HG02759 (cell line): ENCODE data around the gene ADAMTS10.
"Not testable (repeated sequence)": the region's sequence is repeated elsewhere in the genome, so short reads cannot be mapped to it uniquely, and the experiment has no call there.

Experiments used
- ATAC-seq: cut with Tn5 transposase; IDR thresholded peaks from one replicate; pipeline ENCODE4 v1.9.1; 2021; ENCODE audit warnings: mild to moderate bottlenecking, moderate library complexity; ENCODE audit not compliant: unreplicated experiment

The ADAMTS10 gene

DNA sequence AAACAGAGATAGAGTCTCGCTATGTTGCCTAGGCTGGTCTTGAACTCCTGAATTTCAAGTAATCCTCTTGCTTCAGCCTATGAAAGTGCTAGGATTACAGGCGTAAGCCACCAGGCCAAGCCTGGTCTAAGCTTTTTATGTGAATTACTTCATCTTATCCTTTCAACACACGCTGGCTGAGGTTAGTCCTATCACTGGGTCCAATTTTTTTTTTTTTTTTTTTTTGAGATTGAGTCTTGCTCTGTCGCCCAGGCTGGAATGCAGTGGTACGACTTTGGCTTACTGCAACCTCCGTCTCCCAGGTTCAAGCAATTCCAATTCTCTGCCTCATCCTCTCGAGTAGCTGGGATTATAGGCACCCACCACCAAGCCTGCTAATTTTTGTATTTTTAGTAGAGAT, 43.7 kb downstream of the ADAMTS10 start:
- ATAC-seq, result no peak

DNA sequence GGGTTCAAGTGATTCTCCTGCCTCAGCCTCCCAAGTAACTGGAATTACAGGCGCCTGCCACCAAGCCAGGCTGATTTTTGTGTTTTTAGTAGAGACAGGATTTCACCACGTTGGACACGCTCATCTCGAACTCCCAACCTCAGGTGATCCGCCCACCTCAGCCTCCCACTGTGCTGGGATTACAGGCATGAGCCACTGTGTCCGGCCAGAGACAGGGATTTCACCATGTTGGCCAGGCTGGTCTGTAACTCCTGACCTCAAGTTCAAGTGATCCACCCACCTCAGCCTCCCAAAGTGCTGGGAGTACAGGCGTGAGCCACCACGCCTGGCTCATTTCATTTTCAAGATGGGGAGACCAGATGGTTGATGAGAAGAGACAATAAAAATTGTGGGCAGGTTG, 45.6 kb downstream of the ADAMTS10 start:
- ATAC-seq, result not testable (repeated sequence)

DNA sequence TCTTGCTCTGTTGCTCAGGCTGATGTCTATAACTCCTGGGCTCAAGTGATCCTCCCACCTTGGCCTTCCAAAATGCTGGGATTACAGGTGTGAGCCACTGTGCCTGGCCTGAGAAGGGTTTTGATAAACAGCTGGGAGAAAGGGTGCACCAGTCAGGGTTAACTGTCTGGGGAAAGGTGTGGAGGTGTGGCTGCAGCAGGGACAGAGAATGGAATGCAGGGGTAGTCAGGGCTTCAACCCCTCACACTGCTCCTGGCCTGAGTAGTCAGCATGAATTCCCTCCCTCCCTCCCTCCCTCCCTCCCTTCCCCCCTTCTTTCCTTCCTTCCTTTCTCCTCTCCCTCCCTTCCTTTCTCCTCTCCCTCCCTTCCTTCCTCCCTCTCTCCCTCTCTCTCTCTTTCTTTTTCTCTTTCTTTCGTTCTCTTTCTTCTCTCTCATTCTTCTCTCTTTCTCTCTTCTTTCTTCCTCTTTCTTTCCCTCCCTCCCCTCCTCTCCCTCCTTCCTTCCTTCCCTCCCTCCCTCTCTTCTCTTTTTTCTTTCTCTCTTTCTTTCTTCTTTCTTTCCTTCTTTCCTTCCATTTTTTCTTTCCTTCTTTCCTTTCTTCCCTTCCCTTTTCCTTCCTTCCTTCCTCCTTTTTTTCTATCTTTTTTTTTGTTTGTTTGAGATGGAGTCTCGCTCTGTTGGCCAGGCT, 49.3 kb downstream of the ADAMTS10 start:
- no peak for ATAC-seq

DNA sequence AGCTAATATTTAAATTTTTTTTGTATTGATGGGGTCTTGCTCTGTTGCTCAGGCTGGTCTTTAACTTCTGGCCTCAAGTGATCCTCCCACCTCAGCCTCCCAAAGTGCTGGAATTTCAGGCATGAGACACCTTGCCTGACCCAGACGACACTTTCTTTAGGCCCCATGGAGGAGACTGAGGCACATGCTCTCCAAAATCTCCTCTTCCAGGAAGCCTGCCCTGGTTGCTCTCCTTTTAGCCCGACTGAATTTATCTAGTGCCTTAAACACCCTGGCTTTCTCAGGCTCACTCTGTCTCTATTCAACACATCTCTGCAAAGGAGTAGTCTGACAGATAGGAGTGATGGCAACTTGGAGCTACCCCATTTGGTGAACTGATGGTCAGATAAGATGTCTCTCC, 52.2 kb downstream of the ADAMTS10 start:
- no peak for ATAC-seq

DNA sequence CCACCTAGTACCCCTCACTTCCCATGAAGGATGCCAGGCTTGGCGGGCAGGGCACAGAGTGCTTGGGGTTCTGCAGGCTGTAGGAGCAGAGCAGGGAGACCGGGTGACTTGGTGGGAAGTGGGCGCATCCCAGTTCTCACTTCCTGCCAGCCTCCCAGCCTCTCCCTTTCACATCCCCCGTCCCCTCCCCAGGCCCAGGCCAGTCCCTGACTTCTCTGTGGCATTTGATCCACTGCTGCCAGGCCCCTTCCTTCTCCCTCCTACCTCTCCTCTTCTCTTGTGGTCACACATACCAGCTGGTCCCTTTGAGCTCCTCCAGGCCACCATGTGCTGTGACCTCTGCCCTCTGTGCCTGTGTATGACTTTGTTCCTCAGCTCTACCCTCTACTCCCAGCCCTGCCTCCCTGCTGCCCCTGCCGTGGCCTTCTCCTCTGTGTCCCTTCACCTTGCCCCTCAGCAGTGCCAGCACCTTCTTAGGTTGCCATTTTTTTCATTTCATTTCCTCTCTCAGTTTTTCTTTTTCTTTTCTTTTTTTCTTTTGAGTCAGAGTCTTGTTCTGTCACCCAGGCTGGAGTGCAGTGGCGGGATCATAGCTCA, 52.8 kb downstream of the ADAMTS10 start:
- no peak for ATAC-seq

DNA sequence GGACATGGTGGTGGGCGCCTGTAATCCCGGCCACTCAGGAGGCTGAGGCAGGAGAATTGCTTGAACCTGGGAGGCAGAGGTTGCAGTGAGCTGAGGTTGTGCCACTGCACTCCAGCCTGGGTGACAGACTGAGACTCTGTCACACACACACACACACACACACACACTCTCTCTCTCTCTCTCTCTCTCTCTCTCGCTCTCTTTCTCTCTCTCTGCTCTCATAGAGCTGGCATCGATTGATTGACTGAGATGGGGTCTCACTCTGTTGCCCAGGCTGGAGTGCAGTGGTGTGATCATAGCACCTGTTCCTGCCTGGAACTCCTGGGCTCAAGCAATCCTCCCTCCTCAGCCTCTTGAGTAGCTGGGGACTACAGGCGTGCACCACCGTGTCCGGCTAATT, 56.8 kb downstream of the ADAMTS10 start:
- not testable (repeated sequence) for ATAC-seq

DNA sequence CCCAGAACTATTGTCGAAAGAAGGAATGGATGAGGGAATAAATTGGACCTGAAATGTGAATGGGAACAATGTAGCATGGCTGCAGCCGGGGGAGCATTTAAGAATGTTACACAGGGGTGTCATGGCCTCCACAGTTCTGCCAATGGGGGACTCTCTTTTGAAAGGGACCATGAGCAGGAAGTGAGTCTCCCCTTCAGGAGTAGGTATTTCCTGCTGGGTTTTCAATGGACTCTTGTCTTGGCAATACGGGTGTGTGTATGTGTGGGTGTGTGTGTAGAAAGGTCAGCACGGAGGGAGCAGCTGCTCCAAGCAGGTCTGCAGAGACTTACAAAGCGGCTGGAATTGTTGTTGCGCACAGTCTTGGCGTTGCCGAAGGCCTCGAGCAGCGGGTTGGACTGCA, 57.7 kb downstream of the ADAMTS10 start:
- ATAC-seq, result no peak

DNA sequence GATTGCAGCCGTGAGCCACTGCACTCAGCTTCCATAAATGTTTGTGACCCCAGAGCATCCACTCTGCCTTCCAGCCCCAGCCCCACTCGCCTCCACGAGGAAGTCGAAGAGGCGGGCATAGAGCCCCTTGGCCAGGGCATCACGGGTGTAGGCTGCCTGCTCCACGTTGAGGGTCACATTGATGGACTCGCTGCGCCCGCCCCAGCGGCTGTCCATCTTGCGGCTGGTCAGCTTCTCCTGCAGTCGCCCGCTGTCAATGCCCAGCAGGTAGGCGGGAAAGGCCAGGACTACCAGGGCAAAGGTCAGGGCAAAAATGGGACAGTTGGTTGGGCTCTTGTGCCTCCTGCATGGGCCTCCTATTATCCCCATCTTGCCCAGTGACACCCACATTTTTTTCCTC, 60.4 kb downstream of the ADAMTS10 start:
- no peak for ATAC-seq

DNA sequence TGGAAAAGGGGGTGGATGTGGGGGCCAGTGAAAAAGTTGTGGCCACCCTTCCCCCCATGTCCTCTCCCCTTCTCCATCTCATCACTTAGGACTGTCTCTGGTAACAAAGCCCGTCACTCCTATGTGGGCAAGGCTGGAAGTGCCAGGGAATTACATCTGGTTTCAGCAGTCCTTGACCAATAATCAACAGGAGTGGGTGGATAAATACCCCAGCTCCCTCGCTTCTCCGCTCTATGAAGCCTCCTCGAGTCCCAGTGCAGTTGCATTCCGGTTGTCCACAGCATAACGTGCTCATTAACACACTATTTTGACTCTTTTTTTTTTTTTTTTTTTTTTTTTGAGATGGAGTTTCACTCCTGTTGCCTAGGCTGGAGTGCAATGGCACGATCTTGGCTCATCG, 64.8 kb downstream of the ADAMTS10 start:
- no peak for ATAC-seq

DNA sequence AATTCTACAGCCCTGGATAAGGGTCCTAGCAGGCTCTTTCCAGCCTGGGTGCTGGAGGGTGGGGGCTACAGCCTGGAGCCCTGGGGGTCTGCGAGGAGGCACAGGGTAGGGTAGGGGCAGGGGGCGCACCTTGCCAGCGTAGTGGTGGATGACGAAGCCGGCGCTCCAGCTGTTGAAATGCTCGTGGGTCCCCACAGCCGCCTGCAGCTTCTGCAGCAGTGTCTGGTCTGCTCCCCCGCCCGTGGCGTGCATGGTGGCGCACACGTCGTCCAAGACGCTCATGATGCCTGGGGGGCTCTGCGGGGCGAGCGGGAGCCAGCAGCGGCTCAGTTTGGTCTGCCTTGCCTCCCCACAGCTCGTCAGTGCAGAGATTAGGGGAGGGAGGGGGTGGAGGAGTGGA, 66.3 kb downstream of the ADAMTS10 start:
- no peak for ATAC-seq

DNA sequence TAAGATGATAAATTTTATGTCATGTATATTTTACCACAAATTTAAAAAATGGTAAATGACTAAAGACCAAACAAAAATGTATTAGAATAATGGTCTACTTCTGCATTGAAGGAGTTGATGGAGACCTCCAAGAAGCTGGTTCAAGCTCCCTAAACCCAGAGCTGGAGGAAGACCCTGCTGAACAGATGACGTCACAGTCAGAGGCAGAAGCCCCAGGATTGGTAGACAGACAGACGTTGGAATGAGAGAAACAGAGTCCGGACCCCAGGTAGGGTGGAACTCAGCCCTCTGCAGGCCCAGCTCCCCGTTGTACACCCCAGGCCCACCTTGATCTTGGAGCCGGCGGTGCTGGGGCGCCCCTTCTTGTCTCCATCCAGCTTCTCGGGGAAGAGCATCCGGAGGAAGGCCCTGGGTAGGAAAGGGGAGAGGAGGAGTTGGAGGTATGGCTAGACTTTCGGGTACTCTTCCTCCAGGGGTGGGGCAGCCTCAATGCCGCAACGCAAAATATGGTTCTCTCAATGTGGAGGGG, 70.8 kb downstream of the ADAMTS10 start:
- no peak for ATAC-seq

DNA sequence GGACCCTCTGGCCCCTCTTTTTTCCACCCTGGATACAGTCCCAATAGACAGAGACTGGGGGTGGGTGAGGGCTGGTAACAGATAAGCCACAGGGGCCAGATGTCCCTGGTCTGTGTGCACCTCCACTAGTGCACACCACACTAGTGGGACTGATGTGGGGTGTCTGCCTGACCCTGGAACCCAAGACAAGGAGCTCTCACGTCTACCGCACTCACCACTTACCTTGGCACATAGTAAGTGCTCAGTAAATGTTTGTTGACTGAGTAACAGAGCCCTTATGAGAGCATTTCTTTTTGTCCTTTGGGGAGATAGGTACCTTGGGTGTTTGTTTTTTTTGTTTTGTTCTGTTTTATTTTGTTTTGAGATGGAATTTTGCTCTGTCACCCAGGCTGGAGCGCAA, 73.4 kb downstream of the ADAMTS10 start:
- ATAC-seq, result no peak

DNA sequence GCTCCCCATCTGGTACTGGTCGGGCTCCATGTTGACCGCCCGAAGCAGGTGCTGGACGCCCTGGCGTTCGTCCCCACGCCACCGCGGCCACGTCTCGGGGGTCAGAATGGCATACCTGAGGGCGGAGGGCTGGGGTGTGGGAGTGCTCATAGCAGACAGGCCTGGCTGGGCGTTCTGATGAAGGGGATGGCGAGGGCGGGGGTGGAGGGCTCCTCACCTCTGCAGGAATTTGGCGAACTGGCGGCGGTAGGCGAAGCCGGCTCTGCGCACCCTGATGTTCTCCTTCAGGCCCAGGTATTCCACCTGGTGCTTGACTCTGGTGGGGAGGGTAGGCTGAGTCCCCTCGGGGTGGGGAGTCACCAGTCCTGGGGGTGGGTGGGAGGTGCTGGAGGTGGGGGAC, 74.2 kb downstream of the ADAMTS10 start:
- ATAC-seq, result no peak

DNA sequence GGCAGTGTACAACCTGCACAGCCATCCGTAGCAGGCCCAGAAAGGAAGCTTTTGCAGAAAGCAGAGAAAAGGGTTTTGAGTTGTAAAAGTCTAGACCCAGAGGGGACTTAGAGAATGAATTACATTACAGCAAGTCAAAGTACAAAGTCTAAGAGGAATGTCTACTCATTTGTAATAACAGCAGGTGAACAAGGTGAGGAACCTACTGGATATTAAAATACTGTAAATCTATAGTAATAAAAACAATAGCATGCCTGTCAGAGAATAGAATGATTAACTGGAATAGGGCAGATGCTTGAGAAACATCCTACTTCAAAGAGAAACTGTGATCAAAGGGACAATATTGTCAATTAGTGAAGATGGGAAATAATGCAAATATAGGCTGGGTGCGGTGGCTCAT, 78.3 kb downstream of the ADAMTS10 start:
- ATAC-seq, result no peak

DNA sequence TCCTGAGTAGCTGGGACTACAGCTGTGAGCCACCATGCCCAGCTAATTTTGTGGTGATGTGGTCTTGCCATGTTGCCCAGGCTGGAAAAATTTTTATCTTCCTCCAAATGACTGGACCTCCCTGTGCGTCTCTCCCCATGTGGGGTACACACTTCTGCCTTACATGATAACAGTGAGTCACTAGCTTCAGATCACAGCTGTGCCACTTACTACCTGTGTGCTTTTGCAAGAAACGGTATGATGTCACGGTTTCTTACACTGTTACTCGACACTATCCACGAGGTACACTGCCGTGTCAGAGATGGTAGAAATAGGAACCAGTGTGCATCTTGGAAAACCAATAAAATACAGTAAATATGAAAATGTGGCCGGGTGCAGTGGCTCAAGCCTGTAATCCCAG, 79.0 kb downstream of the ADAMTS10 start:
- no peak for ATAC-seq
